ENCODE measurements around the gene MARVELD1.
"Not testable (repeated sequence)": the region's sequence is repeated elsewhere in the genome, so short reads cannot be mapped to it uniquely, and the experiment has no call there.

Gene MARVELD1

GRCh38 chr10:97713339-97713825 is at the start of gene MARVELD1:
MARVELD1 (plus strand) TSS chr10:97713730; CDS start chr10:97713877, 147 bp downstream.
- DNase-seq, result peak; percentile 4

GRCh38 chr10:97664282-97664850 is 49.2 kb upstream of the MARVELD1 start:
- DNase-seq, result no peak

- no peak for DNase-seq
These were observed 46.5 kb upstream of the MARVELD1 start for GRCh38 chr10:97666992-97667391.

GRCh38 chr10:97667463-97667862 is 46.1 kb upstream of the MARVELD1 start:
- DNase-seq, result no peak

- no peak for DNase-seq
These were observed 44.0 kb upstream of the MARVELD1 start for GRCh38 chr10:97669571-97669970.

- DNase-seq, result no peak
These were observed 39.6 kb upstream of the MARVELD1 start for GRCh38 chr10:97673736-97674525.

- DNase-seq, result no peak
These were observed 38.3 kb upstream of the MARVELD1 start for GRCh38 chr10:97675222-97675621.

- DNase-seq, result no peak
These were observed 36.6 kb upstream of the MARVELD1 start for GRCh38 chr10:97676770-97677581.

GRCh38 chr10:97679594-97679993 is 33.9 kb upstream of the MARVELD1 start:
- DNase-seq, result no peak

GRCh38 chr10:97682042-97682441 is 31.5 kb upstream of the MARVELD1 start:
- DNase-seq, result no peak

- no peak for DNase-seq
These were observed 29.8 kb upstream of the MARVELD1 start for GRCh38 chr10:97683556-97684367.

- DNase-seq, result not testable (repeated sequence)
These were observed 29.2 kb upstream of the MARVELD1 start for GRCh38 chr10:97684368-97684713.

GRCh38 chr10:97684866-97685394 is 28.6 kb upstream of the MARVELD1 start:
- no peak for DNase-seq

- no peak for DNase-seq
These were observed 28.1 kb upstream of the MARVELD1 start for GRCh38 chr10:97685395-97685958.

- no peak for DNase-seq
These were observed 27.1 kb upstream of the MARVELD1 start for GRCh38 chr10:97686301-97686961.

GRCh38 chr10:97686962-97687784 is 26.4 kb upstream of the MARVELD1 start, which contains the start of gene AVPI1:
AVPI1 (minus strand) TSS chr10:97687241; CDS start chr10:97679905, 7,336 bp downstream.
- DNase-seq, result peak; percentile 70

GRCh38 chr10:97687785-97688781 is 25.4 kb upstream of the MARVELD1 start:
- no peak for DNase-seq

GRCh38 chr10:97689559-97690020 is 23.9 kb upstream of the MARVELD1 start:
- no peak for DNase-seq

- DNase-seq, result no peak
These were observed 23.4 kb upstream of the MARVELD1 start for GRCh38 chr10:97690133-97690532.

Data from NCI-H1417 treated with DMSO at 0.1 percent for 48 hours (cell line).